ENCODE measurements around the gene STK16.

DNA sequence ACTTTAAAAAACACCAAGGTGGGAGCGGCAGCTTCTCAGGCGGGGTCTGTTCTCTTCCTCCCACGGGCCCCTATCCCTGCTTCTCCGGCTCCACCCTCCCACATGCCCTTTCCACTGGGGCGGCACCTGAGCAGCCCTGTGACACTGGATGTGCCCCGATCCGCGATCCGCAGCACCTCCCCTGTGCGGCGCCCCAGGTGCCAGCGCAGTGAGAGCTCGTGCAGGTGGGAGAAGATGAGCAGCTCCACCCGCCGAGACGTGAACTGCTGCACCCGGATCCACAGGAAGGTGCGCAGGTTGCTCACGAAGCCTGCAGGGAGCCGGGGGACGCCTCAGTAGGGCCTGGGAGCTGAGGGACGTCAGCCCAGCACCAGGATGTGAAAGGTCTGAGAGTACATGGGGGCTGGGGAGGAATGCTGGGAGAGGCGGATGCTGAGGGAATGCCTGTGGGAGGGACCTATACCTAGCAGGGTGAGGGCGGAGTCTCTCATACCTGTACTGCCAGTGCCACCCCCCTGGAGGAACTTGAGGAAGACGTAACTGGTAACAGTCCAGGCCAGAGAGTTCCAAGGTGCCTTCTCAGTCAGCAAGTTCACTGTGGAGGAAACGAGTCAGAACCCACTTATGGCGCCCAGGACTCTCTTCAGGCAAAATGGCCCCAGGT is 29.3 kb upstream of the STK16 start:
- TF ChIP-seq CTCF (IDR thresholded peaks at IDR 0.05; ENCODE audit: low read depth, low read length) (no peak), EZH2phosphoT487 (IDR thresholded peaks at IDR 0.05; ENCODE audit: low read depth) (no peak)
